Measurements from ENCODE around the gene C1GALT1.
"Not testable (repeated sequence)": the region's sequence is repeated elsewhere in the genome, so short reads cannot be mapped to it uniquely, and the experiment has no call there.

The C1GALT1 gene

GRCh38 chr7:7237201-7237977 is 55.0 kb downstream of the C1GALT1 start:
- no peak for TF ChIP-seq CTCF (IDR thresholded peaks at IDR 0.05; ENCODE audit: control insufficient read depth, extremely low read depth, insufficient read depth)
- DNase-seq (ENCODE audit: low read depth), result no peak
- no peak overlapping the region for H3K4me3 ChIP-seq (ENCODE audit: low read depth, low read length)

DNA sequence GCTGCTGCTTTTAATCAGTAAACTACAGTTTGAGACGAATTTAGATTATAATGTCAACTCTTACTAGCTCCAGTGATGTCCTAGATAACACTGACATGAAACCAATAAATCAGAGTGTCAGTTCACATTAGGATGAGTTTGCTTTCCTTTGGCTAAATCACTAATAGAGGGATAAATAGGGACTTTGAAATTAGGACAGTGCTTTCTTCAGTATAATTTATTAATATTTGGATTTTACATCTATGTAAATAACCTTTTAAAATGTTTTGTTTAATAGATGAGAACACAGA is 55.6 kb downstream of the C1GALT1 start:
- no peak for DNase-seq (ENCODE audit: low read depth)
- no peak overlapping the region for H3K4me3 ChIP-seq (ENCODE audit: low read depth, low read length)
- no peak for TF ChIP-seq CTCF (IDR thresholded peaks at IDR 0.05; ENCODE audit: control insufficient read depth, extremely low read depth, insufficient read depth)

DNA sequence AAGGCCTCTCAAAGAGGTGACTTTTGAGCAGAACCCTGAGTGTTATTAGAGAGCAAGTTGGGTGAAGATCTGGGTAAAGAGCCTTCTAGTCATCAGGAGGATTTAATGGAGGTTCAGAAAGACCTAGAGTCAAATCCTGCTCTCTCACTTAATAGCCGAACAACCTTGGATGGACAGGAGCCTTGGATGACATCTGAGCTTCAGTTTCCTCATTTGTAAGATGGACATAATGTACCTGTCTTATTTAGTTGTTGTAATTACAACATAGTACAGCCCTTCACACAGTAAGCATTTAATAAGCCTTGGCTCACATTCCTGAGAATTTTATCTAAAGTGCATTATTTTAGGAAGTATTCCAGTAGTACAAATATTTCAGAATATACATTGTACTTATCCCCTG is 57.0 kb downstream of the C1GALT1 start:
- no peak overlapping the region for H3K4me3 ChIP-seq (ENCODE audit: low read depth, low read length)
- DNase-seq (ENCODE audit: low read depth), result no peak
- TF ChIP-seq CTCF (IDR thresholded peaks at IDR 0.05; ENCODE audit: control insufficient read depth, extremely low read depth, insufficient read depth), result no peak

DNA sequence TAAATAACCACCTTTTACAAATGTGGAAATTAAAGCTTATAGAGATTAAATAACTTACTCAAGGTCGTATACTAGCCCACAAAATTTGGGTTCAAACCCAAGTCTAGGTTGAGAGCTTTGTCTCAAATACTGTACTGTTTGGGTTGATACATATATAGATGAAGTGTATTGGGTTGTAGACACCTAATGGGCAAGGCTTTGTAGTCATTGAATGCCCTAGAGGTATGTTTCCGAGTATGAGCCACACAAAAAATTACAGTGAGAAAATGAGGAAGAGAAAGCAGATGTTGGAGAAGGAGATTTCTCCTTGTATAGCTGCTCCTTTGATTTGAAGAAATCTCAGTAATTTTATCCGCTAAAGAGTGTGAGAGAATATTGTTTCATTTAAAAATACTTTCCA is 60.6 kb downstream of the C1GALT1 start:
- DNase-seq (ENCODE audit: low read depth), result no peak
- no peak for TF ChIP-seq CTCF (IDR thresholded peaks at IDR 0.05; ENCODE audit: control insufficient read depth, extremely low read depth, insufficient read depth)
- H3K4me3 ChIP-seq (ENCODE audit: low read depth, low read length), result no peak overlapping the region

- H3K4me3 ChIP-seq (ENCODE audit: low read depth, low read length); DNase-seq (ENCODE audit: low read depth): not testable (repeated sequence)
These were observed 62.9 kb downstream of the C1GALT1 start for GRCh38 chr7:7245233-7245632.

DNA sequence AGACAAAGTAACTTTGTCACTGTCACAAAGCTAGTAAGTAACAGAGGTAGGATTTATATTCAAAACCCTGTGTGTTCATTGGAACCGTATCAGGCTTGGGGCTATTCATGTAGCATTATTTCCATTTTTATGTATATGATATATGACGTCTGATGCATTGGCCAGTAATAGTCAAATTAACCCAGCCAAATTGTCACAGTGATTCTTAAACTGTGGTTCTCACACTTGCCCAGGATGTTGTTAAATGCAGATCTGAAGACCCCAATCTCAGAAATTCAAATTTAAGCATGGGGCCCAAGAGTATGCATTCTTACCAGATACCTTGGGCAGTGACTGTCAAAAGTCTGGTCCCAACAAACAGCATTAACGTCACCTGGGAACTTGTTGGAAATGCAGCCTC is 63.9 kb downstream of the C1GALT1 start:
- DNase-seq (ENCODE audit: low read depth), result no peak
- TF ChIP-seq CTCF (IDR thresholded peaks at IDR 0.05; ENCODE audit: control insufficient read depth, extremely low read depth, insufficient read depth), result no peak
- H3K4me3 ChIP-seq (ENCODE audit: low read depth, low read length), result no peak overlapping the region

GRCh38 chr7:7247658-7248057 is 65.3 kb downstream of the C1GALT1 start:
- DNase-seq (ENCODE audit: low read depth), result no peak
- no peak for TF ChIP-seq CTCF (IDR thresholded peaks at IDR 0.05; ENCODE audit: control insufficient read depth, extremely low read depth, insufficient read depth)
- no peak overlapping the region for H3K4me3 ChIP-seq (ENCODE audit: low read depth, low read length)
